ENCODE results near the gene ADM2. TPM values are rescaled to one million over a fixed set of nuclear protein-coding genes. Genes with fewer than 3 reads are reported as not detected.

ADM2 gene
- total RNA-seq, 1 experiment from 2014 or later = 10.5 TPM

DNA sequence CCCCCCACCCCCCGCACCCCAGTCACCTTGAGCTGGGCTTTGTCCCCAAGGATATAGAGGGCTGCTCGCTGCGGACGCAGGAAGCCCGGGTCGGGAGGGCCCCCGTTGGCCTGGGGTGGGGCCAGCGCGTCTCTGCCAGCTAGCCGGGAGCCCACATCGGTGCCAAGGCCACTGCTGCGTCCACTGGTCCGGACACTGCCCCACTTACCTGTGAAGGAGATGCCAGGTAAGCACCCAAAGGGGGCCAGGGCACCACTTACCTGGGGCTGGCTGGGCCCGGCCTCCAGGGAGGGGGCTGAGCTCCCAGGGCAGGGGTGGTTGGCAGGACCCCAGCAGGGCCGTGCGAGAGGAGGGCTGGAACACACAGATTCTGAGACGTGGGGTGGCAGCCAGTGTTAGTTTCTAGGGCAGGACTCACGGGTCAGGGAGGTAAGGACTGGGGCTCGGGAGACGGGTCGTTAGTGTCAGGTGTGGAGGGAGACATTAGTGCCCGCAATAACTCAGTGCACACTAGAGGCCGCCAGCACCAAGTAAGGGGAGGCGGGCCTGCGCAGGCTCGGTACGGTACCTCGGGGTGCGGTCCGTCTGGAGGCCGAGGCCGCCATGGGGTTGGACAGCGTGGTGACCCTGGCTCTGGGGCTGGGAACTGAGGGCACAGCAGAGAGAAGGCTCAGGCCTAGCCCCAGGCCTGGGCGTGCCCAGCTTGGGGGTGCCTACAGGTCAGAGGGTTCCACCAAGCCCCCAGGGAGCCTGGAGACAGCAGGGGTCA lies 24.7 kb upstream of the ADM2 start:
- TF ChIP-seq CTCF (conservative IDR thresholded peaks at IDR 0.05) = peak; percentile 54; the same call in 1 of the 2 replicates
- TF ChIP-seq EZH2 (IDR thresholded peaks at IDR 0.05; ENCODE audit: low read depth) = no peak
- peaks cover 31% of the 10 kb centered on the region for H3F3A ChIP-seq (ENCODE audit: insufficient read depth, low read depth)
- no peaks in the 10 kb centered on the region for H3K79me2 ChIP-seq (ENCODE audit: low read depth)
- no peaks in the 10 kb centered on the region for H3K4me1 ChIP-seq (replicated peaks; ENCODE audit: insufficient read depth)
- no TSS peak for BruUV-seq (replicated peaks)
- CTCF ChIA-PET = no interaction called here
- H3K9me3 ChIP-seq (ENCODE audit: insufficient read depth, low read depth) = no peaks in the 10 kb centered on the region
- DNase-seq = no peak
- no peak overlapping the region for H3K4me2 ChIP-seq
- no peak overlapping the region for H3K27ac ChIP-seq
- H3K9me2 ChIP-seq (ENCODE audit: insufficient read depth) = no peaks in the 10 kb centered on the region
- H4K20me1 ChIP-seq (ENCODE audit: insufficient read depth) = peaks cover 31% of the 10 kb centered on the region
- H2AFZ ChIP-seq = no peak overlapping the region
- intact Hi-C loops (cut with micrococcal nuclease; ENCODE audit: unreplicated experiment) = no loop called here
- H3K27me3 ChIP-seq (ENCODE audit: insufficient read depth, low read depth) = no peaks in the 10 kb centered on the region
- H3K4me3 ChIP-seq = no peak overlapping the region
- H3K36me3 ChIP-seq (ENCODE audit: low read depth) = peaks cover 32% of the 10 kb centered on the region
- POLR2A ChIA-PET (ENCODE audit: unreplicated experiment) = no interaction called here

DNA sequence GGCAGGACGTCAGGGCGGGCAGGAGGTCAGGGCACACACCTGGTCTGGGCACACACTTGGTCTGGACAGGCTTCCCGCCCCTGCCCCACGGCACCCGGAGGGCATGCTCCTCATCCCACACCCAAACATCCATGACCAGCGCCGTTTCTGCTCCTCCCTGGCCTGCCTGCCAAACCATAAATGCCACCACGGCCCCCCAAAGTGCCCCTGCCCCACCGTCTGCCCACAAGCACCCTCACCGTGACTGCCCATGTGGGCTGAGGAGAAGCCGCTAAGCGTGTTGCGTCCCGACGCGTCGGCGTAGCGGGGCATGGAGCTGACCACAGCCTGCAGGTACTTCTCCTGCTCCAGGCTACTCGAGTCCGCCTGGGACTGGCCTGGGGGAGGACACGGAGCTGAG lies 22.3 kb upstream of the ADM2 start:
- Histone ChIP-seq H3K27me3 (ENCODE audit: insufficient read depth, low read depth) (no peaks in the 10 kb centered on the region), H3K4me2 (no peak overlapping the region), H3K79me2 (ENCODE audit: low read depth) (no peaks in the 10 kb centered on the region), H2AFZ (no peak overlapping the region), H3K9me2 (ENCODE audit: insufficient read depth) (no peaks in the 10 kb centered on the region), H4K20me1 (ENCODE audit: insufficient read depth) (peaks cover 30% of the 10 kb centered on the region), H3K4me3 (no peak overlapping the region), H3F3A (ENCODE audit: insufficient read depth, low read depth) (peaks cover 13% of the 10 kb centered on the region; the same call in 1 of the 2 replicates), H3K4me1 (replicated peaks; ENCODE audit: insufficient read depth) (no peaks in the 10 kb centered on the region), H3K27ac (no peak overlapping the region), H3K36me3 (ENCODE audit: low read depth) (peaks cover 46% of the 10 kb centered on the region), H3K9me3 (ENCODE audit: insufficient read depth, low read depth) (no peaks in the 10 kb centered on the region)
- ChIA-PET POLR2A (ENCODE audit: unreplicated experiment) (no interaction called here), CTCF (no interaction called here)
- TF ChIP-seq EZH2 (IDR thresholded peaks at IDR 0.05; ENCODE audit: low read depth) (no peak), CTCF (conservative IDR thresholded peaks at IDR 0.05) (no peak)
- DNase-seq = no peak
- intact Hi-C loops (cut with micrococcal nuclease; ENCODE audit: unreplicated experiment) = no loop called here
- no TSS peak for BruUV-seq (replicated peaks)

DNA sequence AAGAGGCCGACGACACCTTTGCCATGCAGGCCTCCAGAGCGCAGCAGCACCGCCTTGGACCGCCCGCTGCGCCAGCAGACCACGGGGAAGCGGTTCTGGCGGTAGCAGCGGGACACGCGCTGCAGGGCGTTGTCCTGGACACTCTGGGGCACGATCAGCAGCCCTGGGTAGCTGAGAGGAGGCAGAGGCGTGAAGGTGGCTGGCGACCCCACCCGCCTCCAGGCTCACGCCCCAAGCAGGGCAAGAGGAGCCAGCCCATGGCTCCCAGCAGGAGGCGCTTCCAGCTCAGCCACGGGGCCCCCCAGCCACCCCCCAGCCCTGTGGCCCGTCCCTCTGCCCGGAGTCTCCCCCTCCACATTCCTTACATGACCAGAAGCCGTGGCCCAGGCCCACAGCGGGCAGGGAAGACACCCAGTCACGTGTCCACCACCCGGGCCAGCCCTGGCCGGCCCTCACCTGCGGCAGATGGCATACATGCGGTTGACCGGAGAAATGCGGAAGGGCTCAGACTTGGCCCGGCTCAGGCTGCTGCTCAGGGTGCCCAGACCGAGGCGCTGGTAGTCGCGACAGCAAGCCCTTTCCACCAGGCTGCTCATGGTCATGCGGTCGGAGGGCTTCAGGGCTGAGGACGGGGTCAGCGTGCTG lies 21.7 kb upstream of the ADM2 start:
- no peaks in the 10 kb centered on the region for H3K27me3 ChIP-seq (ENCODE audit: insufficient read depth, low read depth)
- no peak for DNase-seq
- CTCF ChIA-PET = no interaction called here
- intact Hi-C loops (cut with micrococcal nuclease; ENCODE audit: unreplicated experiment) = loop anchor here (5.0 kb wide), 1 partner anchor 38 kb away; no protein-coding TSS in a partner anchor
- peaks cover 10% of the 10 kb centered on the region; the same call in 1 of the 2 replicates for H3F3A ChIP-seq (ENCODE audit: insufficient read depth, low read depth)
- H2AFZ ChIP-seq = no peak overlapping the region
- no peaks in the 10 kb centered on the region for H3K9me3 ChIP-seq (ENCODE audit: insufficient read depth, low read depth)
- no peak overlapping the region for H3K4me3 ChIP-seq
- no peaks in the 10 kb centered on the region for H3K4me1 ChIP-seq (replicated peaks; ENCODE audit: insufficient read depth)
- TF ChIP-seq CTCF (conservative IDR thresholded peaks at IDR 0.05) (no peak), EZH2 (IDR thresholded peaks at IDR 0.05; ENCODE audit: low read depth) (no peak)
- H3K27ac ChIP-seq = no peak overlapping the region
- H3K4me2 ChIP-seq = no peak overlapping the region
- peaks cover 48% of the 10 kb centered on the region for H3K36me3 ChIP-seq (ENCODE audit: low read depth)
- no peaks in the 10 kb centered on the region for H3K9me2 ChIP-seq (ENCODE audit: insufficient read depth)
- no peaks in the 10 kb centered on the region for H3K79me2 ChIP-seq (ENCODE audit: low read depth)
- H4K20me1 ChIP-seq (ENCODE audit: insufficient read depth) = peaks cover 31% of the 10 kb centered on the region
- POLR2A ChIA-PET (ENCODE audit: unreplicated experiment) = no interaction called here
- no TSS peak for BruUV-seq (replicated peaks)
